Stimulated activated CD8-positive, alpha-beta memory T cell treated with anti-CD3 and anti-CD28 coated beads, Interleukin-15, amount 100 ng/mL, for 48 hours (primary cell): ENCODE data around the gene IL1RAPL2.

Experiments used
- DNase-seq, 2 donors: peaks; one replicate each; pipeline ENCODE4 v3.0.0-alpha.2; 2020; ENCODE audit warnings: low read depth in 2 of 2

IL1RAPL2 gene

DNA sequence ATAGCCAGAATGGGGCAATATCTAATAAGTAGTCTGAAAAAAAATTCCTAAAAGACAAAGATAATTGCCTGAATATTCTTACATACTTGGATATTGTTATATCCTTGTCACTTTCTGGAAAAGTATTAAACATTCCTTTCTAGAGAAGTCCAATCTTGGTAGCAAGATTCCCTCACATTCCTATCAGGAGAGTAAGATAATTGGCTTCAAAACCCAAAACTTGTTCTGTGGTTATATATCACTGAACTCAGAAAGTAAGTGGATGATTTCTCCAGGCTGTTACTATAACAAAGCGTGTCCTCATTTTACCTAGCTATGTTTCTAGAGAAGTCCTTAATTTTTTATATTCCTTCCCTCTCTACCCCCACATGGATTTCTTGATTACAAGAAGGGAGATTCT is 700.5 kb downstream of the IL1RAPL2 start:
- no peak for DNase-seq

- no peak for DNase-seq
These were observed 701.2 kb downstream of the IL1RAPL2 start for GRCh38 chrX:105267167-105267566.

DNA sequence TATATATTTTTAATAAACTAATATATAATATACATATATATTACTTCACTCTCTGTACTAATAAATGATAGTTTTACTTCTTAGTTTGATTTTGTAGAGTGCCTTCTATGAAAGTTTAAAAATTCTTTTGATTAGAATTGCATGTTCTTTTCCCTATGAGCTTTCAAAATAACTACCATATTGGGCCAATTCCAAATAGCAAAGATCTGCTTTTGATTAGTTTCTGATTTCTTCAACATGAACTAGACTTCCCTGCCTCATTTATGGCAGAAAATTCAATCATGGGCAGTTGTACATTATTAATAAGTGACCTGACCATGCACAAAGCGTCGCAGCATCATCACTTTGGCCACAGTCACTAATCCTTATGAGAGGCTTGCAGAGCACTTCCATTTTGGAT is 703.4 kb downstream of the IL1RAPL2 start:
- DNase-seq: no peak

DNA sequence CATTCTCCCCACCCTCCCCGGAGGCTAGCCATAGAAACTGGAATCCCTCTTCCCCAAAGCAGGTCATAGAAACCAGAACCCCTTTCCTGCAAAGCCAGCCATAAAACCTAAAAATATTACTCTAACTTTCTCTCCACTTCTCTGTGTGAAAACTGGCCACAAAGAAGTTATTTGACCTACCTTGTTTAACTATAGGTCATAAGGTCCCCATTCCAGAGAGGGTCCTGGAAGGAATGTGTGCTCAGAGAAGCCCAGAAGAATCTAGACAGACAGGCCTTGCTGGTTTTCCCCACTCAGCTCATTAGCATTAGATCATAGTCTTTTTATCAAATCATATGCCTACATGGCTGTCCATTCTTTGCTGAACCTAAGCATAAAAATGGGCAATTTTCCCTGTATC is 707.3 kb downstream of the IL1RAPL2 start:
- no peak for DNase-seq

DNA sequence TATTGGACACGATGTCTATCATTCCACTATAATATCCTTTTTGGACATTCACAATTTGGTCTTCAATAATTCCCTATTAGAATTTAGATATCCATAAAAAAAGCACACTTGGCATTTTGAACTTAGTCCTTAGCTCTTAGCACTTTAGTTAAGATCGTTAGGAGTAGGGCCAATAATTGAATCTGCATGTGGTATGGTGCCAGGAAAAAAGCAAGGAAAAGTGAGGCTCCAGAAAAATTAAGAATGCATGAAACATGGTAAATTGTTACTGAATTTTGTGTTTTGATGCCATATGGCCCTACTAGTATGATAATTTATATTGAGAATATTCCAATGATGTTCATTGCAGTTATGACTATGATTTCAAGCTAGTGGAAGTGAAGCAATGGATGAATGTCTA is 708.1 kb downstream of the IL1RAPL2 start:
- no peak for DNase-seq

DNA sequence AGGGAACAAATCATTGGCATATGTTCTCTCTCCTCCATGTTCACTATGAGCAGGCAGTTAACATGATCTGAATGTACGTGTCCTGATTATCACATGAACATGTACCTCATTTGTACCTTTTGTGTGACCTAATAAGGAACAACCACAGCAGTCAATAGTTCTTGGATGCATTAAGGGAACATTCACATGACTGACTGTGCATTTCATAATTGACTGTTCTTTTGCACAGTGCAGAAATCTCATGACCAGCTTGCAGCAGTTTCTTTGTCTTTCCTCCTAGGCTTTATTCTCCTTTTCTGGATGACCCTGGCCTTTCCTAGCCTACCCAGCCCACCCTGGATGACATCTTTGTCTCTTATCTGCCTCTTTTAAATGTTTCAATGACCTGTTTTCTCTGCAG is 711.1 kb downstream of the IL1RAPL2 start:
- DNase-seq: no peak

- DNase-seq: no peak
These were observed 716.1 kb downstream of the IL1RAPL2 start for GRCh38 chrX:105282077-105282476.

- no peak for DNase-seq
These were observed 731.0 kb downstream of the IL1RAPL2 start for GRCh38 chrX:105297041-105297440.

GRCh38 chrX:105299286-105299685 is 733.3 kb downstream of the IL1RAPL2 start:
- no peak for DNase-seq

DNA sequence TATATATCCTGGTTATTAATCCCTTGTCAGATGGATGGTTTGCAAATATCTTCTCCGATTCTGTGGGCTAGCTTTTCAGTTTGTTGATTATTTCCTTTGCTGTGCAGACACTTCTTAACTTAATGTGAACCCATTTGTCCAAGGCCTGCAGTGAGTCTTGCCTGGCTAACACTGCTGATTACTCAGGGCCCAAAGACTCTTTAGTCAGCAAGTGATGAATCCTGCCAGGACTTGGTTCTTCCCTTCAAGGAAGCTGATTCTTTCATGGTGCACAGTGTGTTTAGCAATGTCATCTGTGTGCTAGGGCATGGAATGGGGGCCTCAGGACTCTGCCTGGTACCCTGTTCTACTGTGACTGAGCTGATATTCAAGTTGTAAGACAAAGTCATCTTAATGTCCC is 736.2 kb downstream of the IL1RAPL2 start:
- DNase-seq: no peak

DNA sequence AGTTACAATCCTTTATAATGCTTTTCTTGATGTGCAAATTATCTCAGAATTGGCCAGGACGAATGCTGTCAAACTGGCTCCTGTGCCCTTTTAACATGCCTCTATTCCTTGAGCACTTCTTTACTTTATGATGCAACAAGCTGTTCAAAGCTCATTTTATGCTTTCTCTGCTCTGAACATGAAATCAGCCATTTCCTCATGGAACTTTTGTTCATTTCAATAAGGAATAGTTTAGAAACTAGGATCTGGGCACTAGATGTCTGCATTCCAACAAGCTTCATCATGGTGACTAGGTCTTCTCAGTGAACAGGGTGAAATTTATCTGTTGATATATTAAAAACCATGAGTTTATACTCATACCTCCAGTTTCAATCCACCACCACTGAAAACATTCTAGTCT is 741.8 kb downstream of the IL1RAPL2 start:
- DNase-seq: no peak

- DNase-seq: no peak
These were observed 747.6 kb downstream of the IL1RAPL2 start for GRCh38 chrX:105313596-105313995.

DNA sequence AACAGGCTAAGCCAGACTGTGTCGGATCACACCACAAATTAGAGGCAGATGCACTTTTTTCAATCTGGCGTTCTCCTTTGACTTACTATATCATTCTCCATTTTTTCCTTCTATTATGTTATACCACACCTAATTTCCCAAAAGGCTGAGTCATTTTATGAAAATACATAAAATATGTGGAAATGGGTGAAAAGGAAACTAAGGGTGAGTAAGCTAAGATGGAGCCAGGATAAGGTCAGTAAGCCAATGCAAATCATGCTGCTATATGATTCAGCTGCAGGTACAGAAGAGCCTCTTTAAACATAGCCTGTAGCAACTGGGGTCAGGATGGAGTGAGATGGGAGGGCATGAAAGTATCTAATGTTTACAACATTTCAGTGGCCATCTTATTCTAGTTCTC is 748.5 kb downstream of the IL1RAPL2 start:
- no peak for DNase-seq

GRCh38 chrX:105315248-105315647 is 749.2 kb downstream of the IL1RAPL2 start:
- no peak for DNase-seq

DNA sequence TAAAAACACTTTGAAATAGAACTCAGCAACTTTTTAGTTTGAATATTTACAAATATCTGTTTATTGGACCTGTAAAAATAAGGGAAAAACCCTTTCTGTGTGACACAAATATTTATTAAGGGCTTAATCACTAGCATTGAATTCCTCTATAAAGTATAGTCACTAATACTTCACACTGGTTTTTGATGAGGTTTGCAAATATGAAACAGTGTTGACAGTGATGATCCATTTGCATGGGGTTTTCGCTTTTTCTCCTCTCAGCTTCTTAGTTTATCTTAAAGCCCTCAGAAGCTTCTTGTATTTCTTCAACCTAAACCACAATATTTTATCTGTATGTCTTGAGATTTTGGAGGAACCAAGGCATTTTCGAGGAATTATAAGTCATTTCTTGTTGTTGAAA is 751.1 kb downstream of the IL1RAPL2 start:
- DNase-seq: no peak

DNA sequence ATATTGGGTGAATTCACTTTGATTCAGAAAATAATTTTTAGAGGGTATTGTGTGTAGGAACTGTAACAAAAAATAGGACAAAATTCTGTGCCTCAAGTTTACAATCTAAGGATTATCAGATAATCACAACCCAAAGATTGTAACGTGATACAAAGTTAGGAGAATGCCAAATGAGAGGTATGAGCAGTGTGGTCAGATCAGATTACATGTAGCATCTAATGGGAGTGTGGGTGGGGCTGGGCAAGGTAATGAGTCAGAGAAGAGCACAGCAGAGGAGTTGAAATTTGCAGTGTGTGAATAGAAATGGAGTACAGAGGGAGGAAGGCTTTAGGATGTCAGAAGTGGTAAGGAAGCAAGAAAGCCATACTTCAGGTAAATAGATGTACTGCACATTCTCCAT is 757.9 kb downstream of the IL1RAPL2 start:
- no peak for DNase-seq

DNA sequence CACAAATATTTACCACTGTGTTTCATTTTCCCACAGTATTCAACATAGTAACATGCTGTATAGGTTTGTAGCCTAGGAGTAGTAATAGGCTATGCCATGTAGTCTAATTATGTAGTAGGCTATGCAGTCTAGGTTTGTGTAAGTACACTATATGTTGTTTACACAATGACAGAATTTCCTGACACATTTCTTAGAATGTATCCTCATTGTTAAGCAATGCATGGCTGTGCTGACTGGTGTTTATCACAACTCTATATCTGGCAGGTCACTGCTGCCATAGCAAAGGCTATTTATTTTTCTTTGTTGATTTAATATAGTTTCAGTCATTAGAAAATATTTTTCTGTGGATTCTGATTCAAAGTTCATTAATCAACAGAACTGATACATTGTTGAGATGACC is 762.8 kb downstream of the IL1RAPL2 start:
- DNase-seq: no peak

- no peak for DNase-seq
These were observed 765.2 kb downstream of the IL1RAPL2 start for GRCh38 chrX:105331244-105331643.

- no peak for DNase-seq
These were observed 781.4 kb downstream of the IL1RAPL2 start for GRCh38 chrX:105347373-105347772.

DNA sequence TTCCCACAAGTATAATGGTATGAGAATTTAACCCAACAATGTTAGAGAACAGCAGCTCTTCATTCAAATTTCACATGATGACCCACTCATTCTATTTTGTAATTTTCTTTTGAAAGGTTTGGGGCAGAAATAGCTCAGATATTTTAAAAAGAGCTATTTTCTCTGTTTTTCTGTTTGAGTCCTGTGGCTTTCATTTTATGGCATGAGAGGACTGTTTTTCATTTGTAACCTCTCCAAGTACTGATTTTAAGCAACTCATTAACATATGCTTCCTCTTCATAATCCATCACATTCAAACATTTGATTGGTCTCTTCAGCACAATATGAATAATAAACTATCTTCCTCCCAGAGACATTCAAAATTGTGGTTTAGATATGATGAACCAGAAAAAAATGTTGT is 783.5 kb downstream of the IL1RAPL2 start:
- no peak for DNase-seq

GRCh38 chrX:105375816-105376215 is 809.8 kb downstream of the IL1RAPL2 start:
- no peak for DNase-seq

DNA sequence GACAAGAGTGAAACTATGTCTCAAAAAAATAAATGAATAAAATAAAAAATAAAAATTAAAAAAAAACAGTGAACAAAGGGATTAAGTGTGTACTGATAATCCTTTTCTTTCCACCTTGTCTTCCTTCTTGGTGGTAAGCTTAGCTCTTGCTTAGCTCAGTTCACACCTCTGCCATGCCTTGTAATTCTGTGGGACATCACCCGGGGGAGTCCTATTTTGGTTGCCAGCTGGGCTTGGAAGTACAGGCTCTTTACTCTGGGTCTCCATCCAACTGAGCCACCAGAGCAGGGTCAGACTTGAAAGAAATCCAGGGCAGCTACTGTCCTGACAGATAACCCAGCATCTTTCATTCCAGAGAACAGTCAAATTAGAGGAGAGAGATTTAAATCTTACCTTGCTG is 858.7 kb downstream of the IL1RAPL2 start:
- no peak for DNase-seq

DNA sequence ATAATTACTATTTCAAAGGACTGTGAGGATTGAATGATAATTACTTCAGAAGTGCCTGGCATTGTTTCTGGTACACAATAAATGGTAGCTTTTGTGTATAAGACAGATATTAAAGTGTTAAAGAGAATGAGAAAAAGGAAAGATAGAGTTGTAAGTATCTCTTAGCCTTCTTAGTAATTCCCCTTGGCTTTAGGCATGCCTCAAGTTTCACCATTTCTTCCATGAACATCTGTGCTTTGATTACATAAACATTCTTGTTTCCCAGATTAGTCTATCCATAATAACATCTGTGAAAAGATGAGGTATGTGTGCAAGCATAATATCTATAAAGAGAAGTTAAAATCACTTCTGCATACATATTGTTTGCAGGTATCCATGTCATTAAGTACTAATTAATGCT is 885.4 kb downstream of the IL1RAPL2 start:
- DNase-seq: no peak

- DNase-seq: no peak
These were observed 892.8 kb downstream of the IL1RAPL2 start for GRCh38 chrX:105458846-105459245.

GRCh38 chrX:105460376-105460775 is 894.4 kb downstream of the IL1RAPL2 start:
- no peak for DNase-seq
